ENCODE results near the gene TASP1.

TASP1 gene

DNA sequence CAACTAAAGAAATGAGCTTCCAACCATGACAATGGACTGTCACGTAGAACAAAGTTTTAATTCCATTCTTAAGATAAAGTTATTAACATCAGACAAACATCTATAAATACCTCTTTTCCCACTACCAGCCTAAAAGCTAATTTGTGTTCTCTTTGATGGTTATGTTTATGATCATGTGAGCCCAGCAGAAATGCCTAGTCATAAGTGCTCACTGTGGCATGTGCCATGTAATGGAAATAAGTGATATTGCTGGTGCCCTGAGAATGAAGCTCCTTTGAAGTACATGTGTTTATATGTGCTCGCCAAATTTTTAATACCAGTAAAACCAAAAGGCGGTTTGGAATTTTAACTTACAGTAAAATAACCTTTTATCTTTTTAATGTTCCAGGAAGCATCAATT is 211.9 kb downstream of the TASP1 start:
- DNase-seq, result no peak

- no peak for DNase-seq
These were observed 213.2 kb downstream of the TASP1 start for GRCh38 chr20:13425381-13426135.

GRCh38 chr20:13424174-13424833 is 214.4 kb downstream of the TASP1 start:
- DNase-seq, result no peak

GRCh38 chr20:13423472-13424173 is 215.1 kb downstream of the TASP1 start:
- DNase-seq, result no peak

GRCh38 chr20:13422637-13423036 is 216.1 kb downstream of the TASP1 start:
- no peak for DNase-seq

- no peak for DNase-seq
These were observed 218.1 kb downstream of the TASP1 start for GRCh38 chr20:13420625-13421024.

GRCh38 chr20:13419477-13419876 is 219.3 kb downstream of the TASP1 start:
- no peak for DNase-seq

- no peak for DNase-seq
These were observed 220.2 kb downstream of the TASP1 start for GRCh38 chr20:13418263-13419229.

DNA sequence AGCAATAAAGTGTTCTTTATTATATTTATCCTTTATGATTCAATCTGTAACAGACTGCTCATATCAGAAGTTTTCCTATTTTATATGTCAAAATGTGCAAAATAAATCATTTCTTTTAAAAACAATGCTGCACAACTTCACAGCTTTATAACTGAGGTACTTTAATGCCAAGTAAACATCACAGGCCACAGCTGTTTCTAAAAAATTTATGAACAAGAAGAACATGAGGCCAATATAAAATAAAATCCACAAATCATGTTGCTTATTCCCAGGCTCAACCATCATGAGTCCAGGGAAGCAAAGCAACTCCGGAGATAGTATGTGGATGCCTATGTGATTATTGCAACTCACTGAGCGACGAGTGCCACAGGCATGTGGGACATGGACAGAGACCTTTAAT is 222.2 kb downstream of the TASP1 start:
- DNase-seq, result no peak

- no peak for DNase-seq
These were observed 225.8 kb downstream of the TASP1 start for GRCh38 chr20:13412806-13413445.

GRCh38 chr20:13404293-13404692 is 234.4 kb downstream of the TASP1 start:
- DNase-seq, result no peak

GRCh38 chr20:13403453-13403852 is 235.3 kb downstream of the TASP1 start:
- no peak for DNase-seq

GRCh38 chr20:13402986-13403385 is 235.7 kb downstream of the TASP1 start:
- no peak for DNase-seq

DNA sequence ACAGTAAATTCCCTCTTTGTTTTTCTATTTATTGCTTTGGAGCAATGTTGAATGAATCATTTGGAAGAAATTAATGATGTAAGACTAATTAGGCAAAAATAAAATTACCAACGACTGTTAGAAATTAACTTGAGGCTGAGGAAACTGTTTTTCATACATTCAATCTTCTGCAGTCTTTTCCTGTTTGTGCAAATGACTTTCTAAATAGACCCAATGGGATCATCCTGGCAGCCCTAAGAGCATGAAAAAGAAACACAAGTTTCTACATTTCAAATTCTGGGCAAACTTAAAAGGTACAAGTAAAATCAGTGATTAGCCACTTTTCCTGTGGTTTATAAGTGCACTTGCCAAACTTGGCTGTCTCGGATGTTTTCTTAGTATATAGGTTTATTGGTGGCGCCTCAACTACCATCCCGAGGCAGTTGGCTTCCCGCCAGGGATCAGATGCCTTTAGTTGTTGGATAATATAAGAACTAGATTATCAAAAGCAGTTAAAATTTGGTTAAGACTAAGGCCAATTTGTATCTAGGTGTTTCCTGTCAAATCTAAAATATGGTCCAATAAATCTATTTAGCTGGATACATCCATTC is 236.5 kb downstream of the TASP1 start:
- DNase-seq, result no peak

DNA sequence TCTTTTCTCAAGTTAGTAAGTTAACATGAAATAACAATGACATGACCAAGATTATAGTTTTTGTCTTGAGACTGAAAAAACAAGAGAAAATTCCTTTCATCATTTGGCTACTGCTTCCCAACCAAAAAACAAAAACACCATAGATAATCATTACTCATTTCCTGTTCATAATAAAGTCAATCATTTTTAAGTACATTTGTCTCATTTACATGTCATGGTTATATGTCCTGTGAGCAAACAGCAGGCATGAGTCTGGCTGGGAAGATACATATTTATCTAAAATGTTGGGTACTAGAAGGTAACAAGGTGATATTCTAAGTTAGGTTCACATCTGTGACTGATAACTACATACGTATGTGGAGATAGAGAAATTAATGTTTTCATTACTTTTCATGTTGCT is 237.1 kb downstream of the TASP1 start:
- DNase-seq, result no peak

DNA sequence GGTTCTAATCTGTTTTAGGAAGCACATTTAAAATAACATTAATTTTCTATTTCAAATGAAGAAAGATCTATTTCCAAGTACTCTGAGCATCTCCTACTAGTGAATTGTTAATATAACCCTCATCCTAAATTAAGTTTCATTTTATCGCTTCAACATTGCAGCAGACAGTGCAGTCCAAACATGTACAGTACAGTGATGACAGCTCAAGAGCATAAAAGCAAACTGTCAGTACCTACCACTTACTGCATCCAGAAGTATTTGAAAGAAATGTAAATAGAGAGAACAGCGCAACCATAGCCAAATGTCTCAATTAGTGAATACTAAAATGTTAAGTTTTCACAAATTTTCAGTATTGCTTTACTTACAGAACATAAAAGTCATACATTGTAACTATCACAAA is 238.3 kb downstream of the TASP1 start:
- DNase-seq, result no peak

- no peak for DNase-seq
These were observed 241.4 kb downstream of the TASP1 start for GRCh38 chr20:13397300-13397724.

DNA sequence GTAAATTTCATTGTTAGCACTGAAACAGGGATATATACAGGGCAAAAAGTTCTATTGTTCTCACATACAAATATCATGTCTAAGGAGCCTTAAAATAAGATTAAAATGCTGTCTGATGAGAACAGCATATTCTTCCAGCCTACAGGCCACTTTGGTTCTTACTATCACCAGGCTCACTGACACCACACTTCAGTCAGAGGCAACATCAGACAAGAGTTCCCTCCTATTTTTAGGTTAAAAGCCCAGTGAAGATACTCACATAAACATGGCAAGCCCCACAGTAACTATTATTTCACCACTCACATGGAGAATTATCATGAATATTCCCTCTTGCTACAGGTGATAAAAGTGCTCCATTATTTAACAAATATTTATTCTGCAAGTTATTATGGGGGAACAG is 241.9 kb downstream of the TASP1 start:
- no peak for DNase-seq

GRCh38 chr20:13396022-13396421 is 242.7 kb downstream of the TASP1 start:
- DNase-seq, result no peak

- DNase-seq, result no peak
These were observed 243.5 kb downstream of the TASP1 start for GRCh38 chr20:13395232-13395631.

DNA sequence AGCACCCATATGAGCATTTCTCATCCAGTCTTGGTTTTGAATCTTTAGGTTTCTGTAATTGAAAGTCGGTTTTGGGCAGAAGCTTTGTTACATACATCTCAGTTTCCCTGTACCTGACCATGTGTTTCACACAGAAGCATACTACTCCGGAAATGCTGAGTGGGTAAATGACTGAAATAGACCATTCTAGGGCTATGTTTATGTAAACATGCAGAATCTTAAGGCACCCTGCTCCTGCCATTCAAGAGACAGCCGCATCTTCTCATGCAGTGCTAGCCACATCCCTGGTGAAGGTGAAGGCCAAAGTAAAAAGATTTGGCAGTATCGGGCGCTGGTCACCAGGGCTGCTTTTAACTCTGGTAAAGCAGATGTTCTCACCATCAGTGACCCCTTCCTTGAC is 246.3 kb downstream of the TASP1 start:
- no peak for DNase-seq

DNA sequence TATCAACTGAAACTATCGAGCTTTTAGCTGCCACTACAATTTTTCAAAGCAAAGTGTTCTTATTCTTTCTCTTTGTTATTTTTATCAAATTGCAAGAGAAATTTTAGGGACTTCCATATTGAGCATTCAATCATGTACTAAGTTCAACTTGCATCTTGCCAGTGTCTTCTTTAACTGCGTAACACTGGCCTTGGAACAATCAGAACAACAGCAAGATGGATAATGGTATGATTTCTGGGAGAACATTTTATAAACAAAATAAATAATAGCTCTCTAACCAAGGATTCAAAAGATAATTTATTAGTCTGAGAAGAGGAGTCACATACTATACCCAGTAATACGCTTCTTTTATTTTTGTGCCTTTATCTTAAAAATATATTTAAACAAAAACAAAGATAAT is 249.6 kb downstream of the TASP1 start:
- DNase-seq, result no peak

Measured in NCI-H1092 treated with DMSO at 0.1 percent for 48 hours (cell line).